Measurements from ENCODE around the gene IER5L.

GRCh38 chr9:129174724-129175514 is 3.1 kb downstream of the IER5L start:
- TF ChIP-seq POLR2A (IDR thresholded peaks at IDR 0.05) = peak in 1 of 2 donors; percentile 27
- TF ChIP-seq CTCF (IDR thresholded peaks at IDR 0.05) = no peak
